HG02973 (cell line): ENCODE data around the gene RNF212.
"Not testable (repeated sequence)": the region's sequence is repeated elsewhere in the genome, so short reads cannot be mapped to it uniquely, and the experiment has no call there.

Experiments used
- ATAC-seq: cut with Tn5 transposase; IDR thresholded peaks from one replicate; pipeline ENCODE4 v1.9.1; 2021; ENCODE audit warnings: moderate library complexity; ENCODE audit not compliant: unreplicated experiment

The RNF212 gene, protein sequence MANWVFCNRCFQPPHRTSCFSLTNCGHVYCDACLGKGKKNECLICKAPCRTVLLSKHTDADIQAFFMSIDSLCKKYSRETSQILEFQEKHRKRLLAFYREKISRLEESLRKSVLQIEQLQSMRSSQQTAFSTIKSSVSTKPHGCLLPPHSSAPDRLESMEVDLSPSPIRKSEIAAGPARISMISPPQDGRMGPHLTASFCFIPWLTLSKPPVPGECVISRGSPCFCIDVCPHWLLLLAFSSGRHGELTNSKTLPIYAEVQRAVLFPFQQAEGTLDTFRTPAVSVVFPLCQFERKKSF

DNA sequence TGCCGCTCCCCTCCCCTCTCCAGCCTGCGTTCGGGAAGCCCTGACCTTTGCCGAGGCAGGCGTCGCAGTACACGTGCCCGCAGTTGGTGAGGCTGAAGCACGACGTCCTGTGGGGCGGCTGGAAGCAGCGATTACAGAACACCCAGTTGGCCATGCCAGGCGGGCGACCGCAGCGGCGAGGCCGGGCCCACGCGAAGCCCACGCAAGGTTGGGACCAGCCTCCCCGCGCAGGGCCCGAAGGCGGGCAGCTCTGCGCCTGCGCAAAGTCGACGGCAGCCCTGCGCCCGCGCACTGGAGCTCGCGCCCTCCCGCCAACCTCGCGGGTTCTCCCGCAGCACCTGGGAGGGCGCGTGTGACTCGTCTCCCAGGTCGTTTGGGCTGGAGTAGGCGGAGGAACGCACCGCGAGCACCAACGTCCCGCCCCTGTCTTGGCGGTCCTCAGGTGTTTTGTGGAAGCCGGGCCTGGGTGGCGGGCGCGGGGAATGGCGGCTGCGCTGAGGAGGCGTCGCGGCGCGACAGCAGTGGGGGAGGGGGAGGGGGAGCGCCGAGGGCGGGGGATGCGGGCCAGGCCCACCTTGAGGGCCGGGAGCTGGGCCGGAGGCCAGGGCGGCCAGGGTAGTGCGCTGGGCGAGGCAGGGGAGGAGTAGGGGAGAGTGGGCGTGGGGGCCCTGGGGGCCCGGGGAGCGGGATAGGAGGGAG is at the start of gene RNF212:
TSS of gene RNF212 (minus strand) at position 254 of the 699 bp plus-strand sequence. CDS start at position 154, 100 bp downstream.
- ATAC-seq: no peak

DNA sequence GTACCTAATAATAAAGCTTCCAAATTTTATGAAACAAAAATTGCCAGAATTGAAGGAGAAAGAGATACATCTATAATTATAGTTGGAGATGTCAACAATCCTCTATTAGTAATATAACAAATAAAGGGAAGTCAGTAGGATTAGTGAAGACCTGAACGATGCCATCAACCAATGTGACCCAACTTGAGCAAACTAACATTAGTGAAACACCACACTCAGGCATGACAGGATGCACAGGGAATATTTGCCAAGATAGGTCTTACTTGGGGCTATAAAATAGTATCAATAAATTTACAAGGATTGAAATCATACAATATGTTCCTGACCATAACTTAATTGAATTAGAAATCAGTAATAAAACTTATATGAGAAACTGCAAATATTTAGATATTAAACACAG is 47.0 kb upstream of the RNF212 start:
- ATAC-seq: no peak

DNA sequence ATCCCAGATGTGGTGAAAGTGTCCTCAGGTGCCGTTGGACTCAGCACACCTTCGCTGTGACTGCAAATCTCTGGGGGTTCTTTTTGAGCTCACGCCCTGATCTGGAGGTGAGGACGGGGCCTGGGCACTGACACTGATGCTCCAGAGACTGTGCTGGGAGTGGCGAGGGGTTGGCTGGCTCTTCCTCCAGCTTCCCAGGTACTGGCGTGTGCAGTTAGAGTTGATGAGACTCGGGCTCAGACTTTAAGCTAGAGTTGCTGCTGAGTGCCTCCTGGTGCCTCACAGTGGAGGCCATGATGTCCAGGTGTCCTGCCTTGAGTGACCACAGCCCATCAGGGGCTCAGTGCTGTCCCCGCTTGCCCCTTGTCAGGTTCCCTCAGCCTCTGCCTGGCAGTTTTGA is 42.7 kb upstream of the RNF212 start:
- no peak for ATAC-seq

DNA sequence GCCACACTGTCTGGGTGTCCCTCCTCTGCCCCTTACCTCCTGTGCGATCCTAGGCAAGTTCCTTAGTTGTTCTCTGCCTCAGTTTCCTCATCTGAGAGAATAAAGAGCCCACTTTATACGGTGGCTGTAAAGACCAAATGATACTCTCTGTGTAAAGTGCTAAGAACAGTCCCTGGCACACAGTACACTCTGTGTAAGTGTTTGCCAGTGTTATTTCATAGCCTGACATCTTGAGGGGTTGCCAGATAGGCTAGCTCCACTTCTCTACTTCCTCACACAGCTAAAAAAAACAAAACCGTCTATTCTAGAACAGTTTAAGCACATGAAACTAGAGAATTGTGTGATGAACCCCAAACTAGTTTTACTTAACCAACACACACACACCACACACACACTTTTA is 42.0 kb upstream of the RNF212 start:
- ATAC-seq: no peak

DNA sequence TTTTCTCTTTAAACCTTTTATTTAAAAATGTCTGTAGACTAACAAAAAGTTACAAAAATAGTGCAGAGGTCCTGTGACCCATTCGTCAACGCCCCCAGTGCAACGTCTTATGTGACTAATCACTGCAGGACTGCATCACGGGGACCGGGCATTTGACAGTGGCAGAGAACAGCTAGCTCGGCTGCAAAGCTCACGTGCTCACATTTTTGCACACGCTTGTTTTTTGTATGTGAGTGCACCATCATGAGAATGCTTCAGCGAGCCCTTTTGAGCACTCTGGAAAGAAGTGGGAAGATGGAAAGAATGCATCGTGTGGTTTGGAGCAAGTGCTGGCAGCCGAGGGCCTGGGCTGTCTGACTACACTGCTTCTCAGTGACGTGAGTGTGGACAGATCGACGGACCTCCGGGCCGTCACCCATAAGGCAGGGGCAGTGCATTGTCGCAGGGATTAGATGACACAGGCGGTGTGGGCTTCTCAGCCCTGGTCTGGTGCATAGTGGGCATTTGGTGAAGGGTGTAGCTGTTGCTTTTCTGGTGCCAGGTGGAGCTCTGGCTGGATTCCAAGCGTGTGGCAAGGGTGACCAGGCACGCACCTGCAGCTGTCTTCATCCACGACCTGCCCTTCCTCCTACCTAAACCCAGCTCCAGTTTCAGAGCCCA is 41.3 kb upstream of the RNF212 start:
- no peak for ATAC-seq

DNA sequence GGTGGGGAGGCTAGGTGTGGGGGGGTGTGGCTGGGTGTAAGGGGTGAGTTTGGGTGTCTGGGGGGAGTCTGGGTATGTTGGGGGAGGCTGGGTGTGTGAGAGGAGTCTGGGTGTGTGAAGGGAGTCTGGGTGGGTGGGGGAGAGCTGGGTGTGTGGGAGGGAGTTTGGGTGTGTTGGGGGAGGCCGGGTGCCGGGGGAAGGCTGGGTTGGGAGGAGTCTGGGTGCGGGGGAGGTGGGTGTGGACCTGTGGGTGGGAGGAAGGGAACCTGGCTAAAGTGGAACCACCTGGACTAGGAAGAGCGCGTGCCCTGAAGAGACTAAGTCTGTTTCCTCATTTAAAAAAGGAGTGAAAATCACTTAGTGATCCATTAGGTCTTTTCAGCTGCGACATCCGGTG is 40.8 kb upstream of the RNF212 start:
- ATAC-seq: no peak

DNA sequence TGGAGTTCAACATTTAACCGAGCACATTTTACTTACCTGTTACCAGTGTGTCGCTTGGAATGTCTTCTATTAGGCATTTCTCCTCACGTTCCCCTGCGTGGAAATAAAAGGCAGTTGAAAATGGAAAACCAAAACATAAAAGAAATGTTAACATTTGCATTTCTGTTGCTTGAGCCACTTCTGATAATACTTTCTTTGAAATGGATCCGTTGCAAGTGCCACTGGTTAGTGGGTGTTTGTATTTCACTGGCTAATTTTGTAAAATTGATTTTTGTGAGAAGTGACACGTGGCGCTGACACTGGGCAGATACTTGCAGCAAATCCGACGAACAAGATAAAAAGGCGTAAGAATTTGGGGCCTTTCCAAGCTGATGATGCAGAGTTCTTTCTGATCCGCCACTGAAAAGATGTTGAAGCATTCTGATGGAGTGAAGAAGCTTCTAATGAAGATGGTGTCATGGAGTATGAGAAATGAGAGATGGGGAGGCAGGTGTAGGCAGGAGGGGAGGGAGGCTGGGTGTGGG is 40.3 kb upstream of the RNF212 start:
- no peak for ATAC-seq

DNA sequence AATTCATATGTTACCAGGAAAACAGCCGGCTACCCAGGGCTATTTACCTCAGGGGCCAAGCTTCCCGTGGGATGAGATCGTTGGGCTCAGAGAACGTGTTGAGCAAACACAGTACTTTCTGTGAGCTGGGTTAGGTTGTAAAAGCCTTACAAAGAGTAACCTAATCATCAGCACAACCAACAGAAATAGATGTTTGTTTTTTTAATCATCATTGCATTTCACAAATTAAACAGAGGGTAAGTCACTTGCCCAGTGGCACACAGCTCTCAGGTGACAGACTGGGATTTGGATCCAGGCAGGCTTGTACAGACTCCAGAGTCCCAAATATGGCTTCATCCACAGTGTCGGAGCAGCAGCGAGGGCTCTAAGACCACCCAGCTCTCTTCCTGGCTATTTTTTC is 38.9 kb upstream of the RNF212 start:
- ATAC-seq: no peak

DNA sequence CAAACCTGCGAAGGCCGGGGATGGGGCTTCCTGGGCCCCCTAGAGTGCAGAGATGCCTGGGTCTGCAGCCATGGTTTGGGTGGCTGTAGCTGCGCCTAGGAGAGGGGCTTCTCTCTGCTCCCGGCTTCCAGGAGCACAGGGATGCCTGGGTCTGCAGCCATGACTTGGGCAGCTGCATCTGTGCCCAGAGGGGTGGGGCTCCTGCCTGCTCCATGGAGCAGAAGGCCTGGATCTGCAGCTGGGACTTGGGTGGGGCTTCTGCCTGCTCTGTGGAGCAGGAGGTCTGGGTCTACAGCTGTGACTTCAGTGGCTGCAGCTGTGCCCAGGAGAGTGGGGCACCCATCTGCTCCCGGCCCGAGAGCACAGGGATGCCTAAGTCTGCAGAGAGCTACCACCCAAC is 38.2 kb upstream of the RNF212 start:
- no peak for ATAC-seq

DNA sequence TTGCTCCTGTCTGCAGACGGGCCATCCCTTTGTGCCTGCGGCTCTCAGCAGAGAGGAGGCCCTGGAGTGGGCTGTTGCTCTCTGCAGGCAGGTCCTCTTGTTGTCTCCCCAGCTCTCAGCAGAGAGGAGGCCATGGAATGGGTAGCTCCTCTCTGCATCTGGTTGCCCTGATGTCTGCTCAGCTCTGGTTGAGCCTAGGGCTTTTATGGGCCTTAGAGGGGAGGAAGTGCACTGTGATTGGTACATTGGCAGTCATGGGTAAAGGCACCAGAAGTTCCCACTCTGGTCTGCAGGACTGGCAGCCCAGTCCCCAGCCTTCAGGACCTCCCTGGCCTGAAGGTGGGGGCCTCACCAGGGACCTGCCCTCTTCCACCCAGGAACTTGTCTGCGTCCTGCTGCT is 37.5 kb upstream of the RNF212 start:
- ATAC-seq: no peak

DNA sequence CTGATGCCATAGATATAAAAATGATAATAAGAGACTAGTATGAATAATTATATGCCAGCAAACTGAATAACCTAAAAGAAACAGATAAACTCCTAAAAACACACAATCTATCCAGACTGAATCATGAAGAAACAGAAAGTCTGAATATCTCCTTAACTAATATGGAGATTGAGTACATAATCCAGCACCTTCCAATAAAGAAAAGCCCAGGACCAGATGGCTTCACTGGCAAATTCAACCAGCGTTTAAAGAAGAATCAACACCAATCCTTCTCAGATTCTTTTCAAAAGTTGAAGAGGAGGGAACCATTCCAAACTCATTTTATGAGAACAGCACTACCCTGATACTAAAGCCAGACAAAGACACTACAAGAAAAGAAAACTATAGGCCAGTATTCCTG is 26.5 kb upstream of the RNF212 start:
- ATAC-seq: no peak

DNA sequence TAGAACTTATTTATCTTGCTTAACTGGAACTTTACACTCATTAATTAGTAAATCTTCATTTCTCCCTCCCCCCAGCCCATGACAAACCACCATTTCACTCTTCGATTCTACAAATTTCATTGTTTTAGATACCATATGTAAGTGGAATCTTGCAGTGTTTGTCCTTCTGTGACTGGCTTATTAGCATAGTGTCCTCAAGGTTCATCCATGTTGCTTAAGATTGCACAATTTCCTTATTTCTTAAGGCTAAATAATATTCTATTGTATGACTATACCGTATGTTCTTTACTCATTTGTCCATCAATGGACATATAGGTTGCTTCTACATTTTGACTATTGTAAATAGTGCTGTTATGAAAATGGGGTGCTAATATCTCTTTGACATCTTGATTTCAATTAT is 24.5 kb upstream of the RNF212 start:
- no peak for ATAC-seq

DNA sequence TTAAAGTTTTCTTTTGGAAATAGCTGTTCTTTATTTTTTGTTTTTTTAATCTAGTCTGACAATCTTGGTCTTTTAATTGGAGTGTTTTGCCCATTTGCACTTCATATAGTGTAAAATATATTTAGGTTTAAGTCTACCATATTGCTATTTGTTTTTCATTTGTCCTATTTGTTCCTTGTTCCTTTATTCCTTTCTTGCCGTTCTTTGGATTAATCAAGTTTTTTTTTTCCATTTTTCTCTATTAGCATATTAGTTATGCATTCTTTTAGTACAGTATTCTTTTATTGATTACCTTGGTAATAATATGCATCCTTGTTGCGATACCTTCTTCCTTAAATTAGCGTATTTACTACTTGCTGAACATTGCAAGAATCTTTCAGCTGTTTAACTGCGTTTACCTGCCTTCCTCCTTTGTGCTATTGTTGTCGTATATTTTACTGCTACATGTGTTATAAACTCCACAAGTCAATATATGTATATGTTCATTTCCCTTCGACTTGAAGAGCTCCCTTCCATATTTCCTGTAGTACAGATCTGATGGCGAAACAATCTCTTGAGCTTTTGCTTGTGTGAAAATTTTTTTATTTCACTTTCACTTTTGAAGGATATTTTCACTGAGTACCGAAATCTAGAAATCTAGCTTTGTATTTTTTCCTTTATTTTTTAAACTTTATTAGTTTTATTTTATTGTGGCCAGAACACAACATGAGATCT is 23.9 kb upstream of the RNF212 start:
- ATAC-seq: no peak

DNA sequence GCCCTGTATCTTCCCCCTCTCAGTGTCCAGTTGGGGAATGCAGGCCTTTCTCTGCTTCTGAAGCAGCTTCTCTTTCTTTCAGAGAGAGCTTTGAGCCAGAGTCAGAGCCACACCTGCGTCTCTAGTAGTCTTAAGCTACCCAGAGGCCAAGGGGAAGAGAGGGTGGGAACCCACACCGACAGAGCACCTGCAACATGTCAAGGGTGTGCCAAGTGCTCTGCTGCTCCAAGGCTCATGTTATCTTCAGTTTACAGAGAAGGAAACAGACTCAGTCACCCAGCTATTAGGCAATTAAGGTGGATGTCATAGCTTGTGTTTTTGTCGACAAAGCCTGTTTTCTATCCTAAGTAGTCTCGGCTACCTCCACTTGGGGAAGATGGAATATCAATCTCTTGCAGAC is 22.7 kb upstream of the RNF212 start:
- no peak for ATAC-seq

DNA sequence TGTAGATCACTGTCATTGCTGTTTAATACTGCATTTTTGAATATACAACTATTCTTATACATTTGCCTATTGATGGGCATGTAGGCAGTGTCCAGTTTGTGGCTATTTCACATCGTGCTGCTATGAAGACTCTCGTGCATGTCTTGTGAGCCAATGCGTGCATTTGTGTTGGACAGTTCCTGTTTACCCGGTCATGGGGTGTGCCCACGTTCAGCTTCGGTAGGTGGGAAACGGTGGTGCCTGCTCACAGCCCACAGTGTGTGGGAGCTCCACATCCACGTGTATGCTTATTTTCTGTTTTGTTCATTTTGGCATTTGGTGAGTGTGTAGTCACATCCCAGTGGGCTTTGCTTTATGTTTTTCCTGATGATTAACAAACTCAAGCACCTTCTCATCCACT is 19.7 kb upstream of the RNF212 start:
- no peak for ATAC-seq

DNA sequence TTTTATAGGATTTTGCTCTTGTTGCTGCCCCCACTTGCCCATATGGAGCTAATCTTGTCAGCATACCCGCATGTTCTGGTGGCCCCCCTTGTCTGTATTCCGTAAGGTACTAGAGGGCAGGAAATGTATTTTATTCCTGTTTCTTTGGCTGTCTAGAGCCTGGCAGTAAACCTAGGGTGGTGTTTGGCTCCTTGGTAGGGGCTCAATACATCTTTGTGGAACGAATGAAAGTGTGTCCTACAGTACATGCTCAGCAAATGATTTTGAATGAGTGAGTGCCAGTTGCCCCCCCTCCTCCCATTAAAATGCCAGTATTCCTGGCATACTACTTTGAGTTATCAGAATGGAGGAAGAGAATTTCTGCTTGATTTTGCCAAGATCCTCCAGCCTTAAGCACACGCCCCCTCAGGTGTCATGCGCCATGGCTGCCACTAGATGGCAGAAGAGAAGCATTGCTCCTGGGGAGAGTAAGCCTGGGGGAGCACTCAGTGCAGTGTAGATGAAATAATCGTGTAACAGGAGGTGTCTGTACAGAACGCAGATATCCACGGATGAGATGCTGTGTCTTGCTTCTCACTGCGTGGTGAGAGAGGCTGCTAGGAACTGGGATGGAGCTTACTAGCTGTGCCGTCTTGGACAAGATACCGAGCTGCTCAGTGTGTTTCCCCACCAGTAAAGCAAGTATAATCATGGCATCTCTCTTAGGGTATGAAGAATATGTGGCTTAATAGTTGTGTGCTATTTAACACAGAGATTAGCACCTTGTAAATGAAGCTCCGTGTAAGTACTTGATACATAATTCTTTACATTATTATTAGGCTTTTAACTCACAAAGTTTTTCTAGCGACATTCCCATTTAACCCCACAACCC is 17.2 kb upstream of the RNF212 start:
- ATAC-seq: peak; percentile 84

DNA sequence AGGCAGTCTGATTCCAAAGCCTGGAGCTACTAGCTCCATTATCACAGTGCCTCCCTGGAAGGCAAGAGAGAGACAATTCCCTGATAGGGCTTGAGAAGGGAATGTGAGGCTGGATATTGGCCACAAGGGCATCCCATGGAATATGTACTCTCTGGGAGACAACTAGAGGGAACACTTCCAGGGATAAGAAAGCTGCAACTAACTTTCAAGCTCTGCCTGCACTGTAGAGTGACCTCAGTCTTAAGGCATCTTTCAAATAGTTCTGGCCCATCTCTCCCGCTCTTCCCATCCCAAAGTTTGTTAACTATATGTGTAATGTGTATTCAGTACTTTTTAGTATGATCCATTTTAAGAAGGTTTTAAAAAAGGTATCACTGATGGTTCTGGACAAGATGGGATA is 13.1 kb upstream of the RNF212 start:
- no peak for ATAC-seq

DNA sequence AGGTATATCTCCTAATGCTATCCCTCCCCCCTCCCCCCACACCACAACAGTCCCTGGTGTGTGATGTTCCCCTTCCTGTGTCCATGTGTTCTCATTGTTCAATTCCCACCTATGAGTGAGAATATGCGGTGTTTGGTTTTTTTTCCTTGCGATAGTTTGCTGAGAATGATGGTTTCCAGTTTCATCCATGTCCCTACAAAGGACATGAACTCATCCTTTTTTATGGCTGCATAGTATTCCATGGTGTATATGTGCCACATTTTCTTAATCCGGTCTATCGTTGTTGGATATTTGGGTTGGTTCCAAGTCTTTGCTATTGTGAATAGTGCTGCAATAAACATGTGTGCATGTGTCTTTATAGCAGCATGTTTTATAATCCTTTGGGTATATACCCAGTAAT is 12.1 kb upstream of the RNF212 start:
- not testable (repeated sequence) for ATAC-seq

DNA sequence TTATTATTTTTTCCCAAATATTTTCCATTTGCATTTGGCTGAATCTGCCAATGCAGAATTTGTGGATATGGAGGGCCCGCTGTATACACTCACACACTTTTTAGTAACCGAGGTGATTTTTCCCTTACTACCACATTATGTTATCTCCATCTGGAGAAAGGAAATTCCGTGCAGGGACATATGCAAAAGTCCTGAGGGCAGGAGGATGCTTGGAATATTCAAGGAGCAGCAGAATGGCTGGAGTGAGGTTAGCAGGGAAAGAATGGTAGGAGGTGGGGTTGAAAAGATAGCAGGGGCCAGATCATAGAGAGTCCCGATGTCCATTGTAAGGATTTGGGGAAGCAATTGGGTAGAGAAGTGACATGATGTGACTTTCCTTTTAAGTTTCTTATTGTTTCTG is 11.5 kb upstream of the RNF212 start:
- no peak for ATAC-seq

DNA sequence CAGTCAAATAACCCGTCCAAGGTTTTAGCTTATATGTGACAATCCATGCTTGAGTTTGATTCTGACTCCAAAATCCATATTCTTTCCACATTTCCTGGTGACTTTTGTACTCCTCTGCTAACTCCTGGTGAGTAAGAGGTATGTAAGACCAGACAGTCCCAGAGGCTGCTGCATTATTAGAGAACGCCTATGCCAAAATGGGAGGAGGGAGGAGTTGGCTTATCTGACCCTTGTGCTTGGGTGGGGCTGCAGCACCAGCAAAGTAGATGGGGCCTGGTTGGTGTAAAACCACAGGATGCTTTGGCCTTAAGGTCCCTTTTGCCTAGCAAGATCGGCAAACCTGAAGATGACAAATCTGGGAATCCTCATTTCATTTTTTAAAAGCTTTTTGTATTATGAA is 9.1 kb upstream of the RNF212 start:
- ATAC-seq: no peak
